ENCODE data around the gene DNAJC12. TPM values are rescaled to one million over a fixed set of nuclear protein-coding genes. Genes with fewer than 3 reads are reported as not detected.

DNAJC12 gene
- total and polyA plus RNA-seq, 2 of the 8 experiments (the other 6 are each of a cell fraction or from before 2014, with no cell fraction given), result 0.86 to 4.2 TPM

GRCh38 chr10:67884313-67884841 lies 46.4 kb upstream of the DNAJC12 start, which contains the start of gene SIRT1:
Gene SIRT1 (plus strand): TSS chr10:67884656. CDS start chr10:67884722, 66 bp downstream.
- H4K20me1 ChIP-seq (replicated peaks in 1 of 2; ENCODE audit: control insufficient read depth in 1 of 2, insufficient read depth in 2 of 2, low read length in 2 of 2), result peaks cover 6 to 8% of the 10 kb centered on the region in 2 experiments
- 0 out of 2 replicates have a peak within 1 kb of the TSS, but pooled peaks have one; percentile 53 for H2BK15ac ChIP-seq (ENCODE audit: low read length)
- H3K14ac ChIP-seq (ENCODE audit: insufficient read length), result no peak within 1 kb of the TSS
- H3K79me2 ChIP-seq (ENCODE audit: control insufficient read depth in 1 of 2, insufficient read depth in 2 of 2, low read length in 2 of 2), result peaks cover 22 to 45% of the 10 kb centered on the region in 2 experiments; a peak in 3 of 4 replicates
- no peak within 1 kb of the TSS; the same call in 1 of the 2 replicates for H2AK5ac ChIP-seq (ENCODE audit: low read depth, low read length)
- H3K79me1 ChIP-seq (ENCODE audit: low read depth, low read length), result no peaks in the 10 kb centered on the region
- FAIRE-seq (no peak), DNase-seq (ENCODE audit: low read depth in 1 of 2, low spot score in 2 of 2) (peak; percentile 88 to 96)
- peak within 1 kb of the TSS; percentile 90 to 100 (median 94) for H3K4me3 ChIP-seq (ENCODE audit: extremely low read depth in 1 of 4, insufficient read depth in 2 of 4, low read depth in 3 of 4, low read length in 4 of 4)
- ChIA-PET POLR2A (ENCODE audit: partially characterized antibody) (interaction anchor here (0.6 to 4.7 kb wide), 16 partner anchors 11 to 449 kb away, joined by 3 to 36 read pairs (median 4); partner anchors contain the start of genes HNRNPH3 and PBLD), CTCF (ENCODE audit: partially characterized antibody) (interaction anchor here (0.6 to 2.1 kb wide), 6 partner anchors 12 to 272 kb away, joined by 3 to 17 read pairs (median 6); no protein-coding TSS in a partner anchor)
- no peak within 1 kb of the TSS for H3K23ac ChIP-seq (ENCODE audit: insufficient read length)
- peak within 1 kb of the TSS; percentile 87 for H2BK120ac ChIP-seq (replicated peaks; ENCODE audit: low read depth, low read length)
- H2BK12ac ChIP-seq (ENCODE audit: low read depth, low read length), result no peak within 1 kb of the TSS; the same call in 1 of the 2 replicates
- H3K27ac ChIP-seq (ENCODE audit: low read depth, low read length), result peak within 1 kb of the TSS; percentile 77
- H3K23me2 ChIP-seq (ENCODE audit: low read depth, low read length), result no peaks in the 10 kb centered on the region
- peak within 1 kb of the TSS; percentile 83 to 92 for H3K4me2 ChIP-seq (ENCODE audit: insufficient read depth in 1 of 2, low read depth in 2 of 2, low read length in 2 of 2)
- H3K18ac ChIP-seq (ENCODE audit: extremely low read depth, low read length), result peak within 1 kb of the TSS; percentile 65; the same call in 1 of the 2 replicates
- no peak within 1 kb of the TSS for H2BK20ac ChIP-seq (ENCODE audit: low read length)
- peak within 1 kb of the TSS; percentile 85 for H2AFZ ChIP-seq (ENCODE audit: low read length)
- WGBS, 2 experiments (ENCODE audit: extremely low coverage in 1 of 2, insufficient coverage in 1 of 2, insufficient read length in 1 of 2, insufficient replicate concordance in 2 of 2, low coverage in 1 of 2, low lambda C conversion rate in 2 of 2, missing lambda C conversion rate in 1 of 2), result 3% methylated on average over 30 of the region's 62 CpGs; no CpG with 5 or more reads in 1 of the 2 experiments
- peak within 1 kb of the TSS; percentile 75 to 94 (median 81) for H3K9ac ChIP-seq (replicated peaks in 1 of 4; ENCODE audit: extremely low read depth in 1 of 4, low read depth in 3 of 4, low read length in 3 of 4)
- peak within 1 kb of the TSS; percentile 51 for H4K91ac ChIP-seq (replicated peaks; ENCODE audit: insufficient read length, low read length)
- H3K27me3 ChIP-seq (replicated peaks in 1 of 4; ENCODE audit: control insufficient read depth in 3 of 4, extremely low read depth in 1 of 4, insufficient read depth in 3 of 4, low read length in 3 of 4), result no peaks in the 10 kb centered on the region
- peak within 1 kb of the TSS; percentile 93; the same call in 1 of the 2 replicates for H4K8ac ChIP-seq (ENCODE audit: extremely low read depth, insufficient read depth, low read length)
- H3K36me3 ChIP-seq (ENCODE audit: control insufficient read depth in 2 of 4, insufficient read depth in 4 of 4, low read length in 3 of 4), result peaks cover 12 to 33% (median 17%) of the 10 kb centered on the region in 4 experiments
- peak within 1 kb of the TSS; percentile 70 for H3K56ac ChIP-seq (replicated peaks; ENCODE audit: insufficient read length, low read depth, low read length)
- peak within 1 kb of the TSS; percentile 94 for H4K5ac ChIP-seq (ENCODE audit: insufficient read length, low read depth, low read length)
- H3K4me1 ChIP-seq (replicated peaks in 1 of 4; ENCODE audit: control insufficient read depth in 3 of 4, insufficient read depth in 4 of 4, low read length in 3 of 4), result peaks cover 0 to 6% (median 5%) of the 10 kb centered on the region in 4 experiments; a peak in 5 of 7 replicates
- peak within 1 kb of the TSS; percentile 90 for H2BK5ac ChIP-seq (ENCODE audit: low read depth, low read length)
- no peaks in the 10 kb centered on the region for H3K9me3 ChIP-seq (ENCODE audit: insufficient read depth in 2 of 2, low read depth in 1 of 2, low read length in 1 of 2)
- H3K4ac ChIP-seq (replicated peaks; ENCODE audit: insufficient read length, low read depth, low read length), result peak within 1 kb of the TSS; percentile 0
- TF ChIP-seq SRF (IDR thresholded peaks at IDR 0.05; ENCODE audit: low read depth, low read length) (no peak), YY1 (IDR thresholded peaks at IDR 0.05; ENCODE audit: low read depth, low read length) (peak; percentile 92), EGR1 (IDR thresholded peaks at IDR 0.05; ENCODE audit: borderline replicate concordance, low read depth, low read length) (peak; percentile 100), EZH2 (IDR thresholded peaks at IDR 0.05; ENCODE audit: low read depth, low read length, severe bottlenecking) (peak; percentile 23), SIN3A (conservative IDR thresholded peaks at IDR 0.05 in 1 of 2, IDR thresholded peaks at IDR 0.05 in 1 of 2; ENCODE audit: low read depth in 1 of 2, low read length in 2 of 2) (peak in 1 of 2 experiments; percentile 89; a peak in 2 of 4 replicates), RBBP5 (IDR thresholded peaks at IDR 0.05; ENCODE audit: borderline replicate concordance, low read depth, low read length) (peak; percentile 38), CBX5 (IDR thresholded peaks at IDR 0.05; ENCODE audit: low read depth, low read length) (no peak), TAF1 (IDR thresholded peaks at IDR 0.05; ENCODE audit: low read depth, low read length) (peak; percentile 99), JUND (IDR thresholded peaks at IDR 0.05; ENCODE audit: low read length) (peak; percentile 58; the same call in 1 of the 2 replicates), USF2 (IDR thresholded peaks at IDR 0.05; ENCODE audit: low read length) (peak; percentile 98)
